Smooth muscle cell of the pulmonary artery (primary cell): Measurements from ENCODE around the gene SRPK2. TPM values are rescaled to one million over a fixed set of nuclear protein-coding genes. Genes with fewer than 3 reads are reported as not detected.

Experiments
- total RNA-seq: library from RNA; depleted of rRNA; stranded (reverse); fragments of >200 nt; gene quantifications from 2 replicates; pipeline ENCODE4 v1.2.3, GENCODE V29; 2014

The SRPK2 gene
- 53.7 and 74.4 TPM in 2 replicates for total RNA-seq

DNA sequence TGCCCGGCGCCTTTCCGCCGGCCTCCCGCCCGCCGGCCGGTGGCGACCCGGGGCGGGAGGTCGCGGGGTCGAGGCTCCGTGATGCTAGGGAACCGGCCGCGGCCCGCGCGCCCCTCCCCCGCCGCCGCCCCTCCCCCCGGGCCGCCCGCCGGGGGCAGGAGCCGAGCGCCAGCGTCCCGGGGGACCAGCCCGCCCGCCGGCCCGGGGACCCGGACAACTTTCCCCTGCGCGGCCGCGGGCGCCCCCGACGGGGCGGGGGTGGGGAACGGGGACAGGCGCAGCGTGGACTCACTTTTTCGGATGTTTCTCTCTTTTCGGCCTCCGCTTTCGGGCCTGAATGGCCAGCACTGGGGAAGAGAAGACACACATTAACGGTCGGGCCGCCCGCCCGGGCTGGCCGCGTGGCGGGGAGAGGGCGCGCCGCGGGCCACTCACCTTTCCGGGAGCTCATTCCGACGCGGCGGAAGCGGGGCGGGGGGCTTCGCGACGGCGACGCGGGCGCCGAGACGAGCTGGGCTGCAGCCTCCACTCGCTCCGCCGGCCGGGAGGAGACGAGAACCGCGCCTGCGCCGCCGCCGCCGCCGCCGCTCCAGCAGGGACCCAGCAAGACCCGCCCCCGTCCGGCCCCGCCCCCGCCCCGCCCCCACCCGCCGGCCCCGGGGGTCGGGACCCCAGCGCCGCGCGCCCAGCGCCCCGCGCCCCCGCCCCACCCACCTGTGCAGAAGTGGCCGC is at the start of gene SRPK2:
Gene SRPK2, minus strand, starts transcription at position 566 of the 732 bp plus-strand sequence.

Other genes starting within 250 kb of the SRPK2 start
- 14.9 and 20.4 TPM in 2 replicates for gene PUS7, start 133.3 kb upstream of the SRPK2 start, total RNA-seq
- 14.8 and 19.6 TPM in 2 replicates for gene RINT1, start 143.3 kb upstream of the SRPK2 start, total RNA-seq
- gene EFCAB10, start 192.6 kb upstream of the SRPK2 start, total RNA-seq, result 0.13 TPM in 1 of 2 replicates, not detected in the other